T-helper 22 cell (primary cell): ENCODE results near the gene SNX9.
"Not testable (repeated sequence)": the region's sequence is repeated elsewhere in the genome, so short reads cannot be mapped to it uniquely, and the experiment has no call there.

ENCODE experiments used
- DNase-seq: peaks from one replicate; pipeline ENCODE4 v3.0.0-alpha.2; 2020; ENCODE audit warnings: low read depth

The SNX9 gene

GRCh38 chr6:157928428-157928827 lies 105.4 kb downstream of the SNX9 start:
- no peak for DNase-seq

- DNase-seq: no peak
Measured at GRCh38 chr6:157929076-157929475, 106.0 kb downstream of the SNX9 start.

- no peak for DNase-seq
Measured at GRCh38 chr6:157929765-157930319, 106.8 kb downstream of the SNX9 start.

GRCh38 chr6:157935786-157936185 lies 112.7 kb downstream of the SNX9 start:
- DNase-seq: no peak

GRCh38 chr6:157937318-157937717 lies 114.3 kb downstream of the SNX9 start:
- no peak for DNase-seq

GRCh38 chr6:157937916-157938315 lies 114.9 kb downstream of the SNX9 start:
- DNase-seq: no peak

- not testable (repeated sequence) for DNase-seq
Measured at GRCh38 chr6:157940375-157941036, 117.5 kb downstream of the SNX9 start.

- no peak for DNase-seq
Measured at GRCh38 chr6:157941101-157941863, 118.2 kb downstream of the SNX9 start.

GRCh38 chr6:157942351-157942750 lies 119.3 kb downstream of the SNX9 start:
- DNase-seq: no peak

GRCh38 chr6:157943249-157943963 lies 120.4 kb downstream of the SNX9 start:
- no peak for DNase-seq

GRCh38 chr6:157943964-157944283 lies 120.9 kb downstream of the SNX9 start:
- DNase-seq: no peak

GRCh38 chr6:157944983-157945931 lies 122.2 kb downstream of the SNX9 start:
- DNase-seq: no peak

- DNase-seq: no peak
Measured at GRCh38 chr6:157946053-157946617, 123.1 kb downstream of the SNX9 start.

GRCh38 chr6:157946865-157947532 lies 124.0 kb downstream of the SNX9 start:
- no peak for DNase-seq

- not testable (repeated sequence) for DNase-seq
Measured at GRCh38 chr6:157950899-157951298, 127.9 kb downstream of the SNX9 start.

GRCh38 chr6:157951828-157952227 lies 128.8 kb downstream of the SNX9 start:
- DNase-seq: no peak

GRCh38 chr6:157952861-157953351 lies 129.9 kb downstream of the SNX9 start:
- DNase-seq: no peak

GRCh38 chr6:157953580-157954091 lies 130.6 kb downstream of the SNX9 start:
- no peak for DNase-seq

GRCh38 chr6:157954150-157955117 lies 131.4 kb downstream of the SNX9 start:
- DNase-seq: no peak
